HL-60/S4 treated with retinoic acid at 250 ng/mL for 4 days and 3 days (cell line): ENCODE results near the gene DAB1.

ENCODE experiments used
- in situ Hi-C: fragments of 300-500 bp; cut with MboI; formaldehyde crosslinking; loops from 2 replicates; pipeline ENCODE4 v1.7.0; 2022; ENCODE audit warnings: low sequenced_read_pairs

Gene DAB1

DNA sequence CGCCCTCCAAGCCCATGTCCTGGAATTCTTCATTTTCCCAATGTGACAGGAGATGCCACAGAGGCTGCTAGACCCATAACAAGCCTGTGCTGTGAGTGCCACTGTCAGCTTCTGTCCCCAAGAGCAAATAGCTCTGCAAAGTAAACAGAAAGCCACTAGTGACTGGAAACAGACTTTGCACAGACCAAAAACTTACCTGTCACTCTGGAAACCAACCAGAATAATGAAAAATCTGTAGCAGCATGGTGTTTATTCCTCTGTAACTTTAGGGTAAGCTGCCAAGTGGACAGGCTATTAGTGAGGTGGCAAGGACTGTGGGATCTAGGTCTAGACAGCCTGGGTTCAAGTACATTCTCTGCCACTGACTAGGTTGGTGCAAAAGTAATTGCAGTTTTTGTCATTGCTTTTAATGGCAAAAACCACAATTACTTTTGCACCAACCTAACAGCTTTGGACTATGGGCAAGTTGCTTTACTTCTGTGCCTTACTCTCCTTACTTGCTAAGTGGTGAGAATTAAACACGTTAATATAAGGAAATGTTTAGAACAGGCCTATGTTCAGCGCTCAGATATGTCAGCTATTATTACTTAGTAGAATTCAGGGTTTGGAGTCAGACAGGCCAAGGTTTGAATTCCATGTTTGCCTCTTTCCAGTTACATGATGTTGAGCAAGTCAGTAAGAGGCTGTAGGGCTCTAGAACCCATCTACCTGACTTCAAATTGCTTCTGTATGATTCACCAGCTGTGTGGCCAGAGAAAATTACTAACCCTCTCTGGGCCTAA is 457.8 kb downstream of the DAB1 start, which contains the start of gene C8B:
C8B (minus strand) TSS at position 100 of the 782 bp plus-strand sequence; CDS start at position 33, 67 bp downstream.
- in situ Hi-C loops = no loop called here

DNA sequence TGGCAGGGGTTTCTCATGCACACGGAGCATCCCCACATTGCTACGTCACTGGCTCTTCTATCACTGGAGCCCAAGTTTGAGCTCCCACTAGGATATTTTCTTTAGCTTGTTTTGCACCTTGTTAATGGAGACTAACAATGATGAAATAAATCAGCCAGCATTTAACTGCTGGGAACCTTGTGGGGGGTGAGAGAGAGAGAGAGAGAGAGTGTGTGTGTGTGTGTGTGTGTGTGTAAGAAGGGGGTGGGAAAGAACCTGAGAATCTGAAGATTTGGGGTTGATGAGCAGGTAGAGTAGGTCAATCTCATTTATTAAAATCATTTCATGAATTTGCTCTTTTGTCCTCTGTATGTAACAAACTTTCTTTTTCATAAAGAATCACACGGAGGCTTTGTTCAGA is 458.7 kb downstream of the DAB1 start:
- in situ Hi-C loops = no loop called here

DNA sequence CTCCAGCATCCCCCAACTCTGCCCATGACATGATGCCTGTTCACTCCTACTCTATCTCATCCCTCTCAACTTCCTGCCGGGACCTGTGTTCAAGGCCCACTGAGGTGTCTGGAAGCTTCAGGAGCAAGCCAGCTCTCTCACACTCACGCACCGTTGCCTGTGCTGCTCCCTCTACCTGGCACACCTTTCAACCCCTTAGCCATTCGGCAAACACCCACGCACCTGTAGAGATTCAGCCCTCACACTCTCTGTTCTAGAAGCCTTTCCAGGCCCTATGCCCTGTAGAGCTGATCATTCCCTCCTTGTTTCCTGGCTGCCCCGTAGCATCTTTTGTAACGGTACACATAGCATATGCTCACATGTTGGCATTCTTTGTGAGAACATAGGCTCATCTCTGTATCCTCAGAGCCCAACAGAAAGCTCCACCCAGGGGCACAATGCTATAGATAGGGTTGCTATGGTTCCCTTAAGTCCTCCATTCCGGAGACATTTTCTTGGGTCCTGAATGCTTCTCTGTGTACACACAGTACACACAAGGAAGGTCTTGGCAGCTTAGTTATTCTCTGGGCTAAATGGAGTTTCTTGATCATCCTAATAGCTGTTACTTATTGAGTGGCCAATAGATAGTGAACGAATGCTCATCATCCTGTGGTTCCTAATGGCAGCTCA is 459.4 kb downstream of the DAB1 start:
- in situ Hi-C loops = no loop called here

DNA sequence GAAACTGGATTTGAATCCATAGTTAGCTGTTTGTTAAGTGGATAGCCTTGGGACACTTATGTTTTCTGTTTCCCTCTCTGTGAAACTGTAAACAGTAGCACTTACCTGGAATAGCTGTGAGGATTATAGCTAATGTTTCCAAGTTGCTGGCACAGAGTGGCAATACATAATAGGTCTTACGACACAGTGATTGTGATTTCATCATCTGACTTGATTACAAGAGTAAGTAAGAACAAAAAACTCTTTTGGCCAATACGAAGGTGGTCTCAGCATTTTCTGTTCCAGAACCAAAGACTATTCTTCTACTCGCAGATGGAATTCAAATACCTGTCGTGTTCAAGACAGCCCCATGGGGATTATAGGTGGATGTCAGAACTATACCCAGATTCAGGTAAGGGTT is 460.2 kb downstream of the DAB1 start:
- in situ Hi-C loops = no loop called here

DNA sequence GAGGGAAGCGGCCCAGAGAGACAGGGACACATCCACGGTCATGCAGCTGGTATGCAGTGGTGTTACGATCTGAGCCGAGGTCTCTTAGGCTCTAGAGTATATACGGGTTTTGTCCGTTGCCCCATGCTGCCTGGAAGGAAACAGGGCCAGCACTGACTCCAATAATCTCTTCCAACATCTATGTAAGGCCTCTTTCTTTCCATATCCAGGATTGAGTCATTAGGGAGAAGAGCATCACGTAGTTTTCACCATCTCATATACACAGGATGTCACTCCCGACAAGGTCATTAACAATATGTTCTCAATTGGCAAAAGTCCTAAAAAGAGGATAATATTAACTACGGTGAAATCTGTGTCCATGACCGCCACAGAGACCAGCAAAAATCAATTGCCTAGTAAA is 462.4 kb downstream of the DAB1 start:
- in situ Hi-C loops = no loop called here

DNA sequence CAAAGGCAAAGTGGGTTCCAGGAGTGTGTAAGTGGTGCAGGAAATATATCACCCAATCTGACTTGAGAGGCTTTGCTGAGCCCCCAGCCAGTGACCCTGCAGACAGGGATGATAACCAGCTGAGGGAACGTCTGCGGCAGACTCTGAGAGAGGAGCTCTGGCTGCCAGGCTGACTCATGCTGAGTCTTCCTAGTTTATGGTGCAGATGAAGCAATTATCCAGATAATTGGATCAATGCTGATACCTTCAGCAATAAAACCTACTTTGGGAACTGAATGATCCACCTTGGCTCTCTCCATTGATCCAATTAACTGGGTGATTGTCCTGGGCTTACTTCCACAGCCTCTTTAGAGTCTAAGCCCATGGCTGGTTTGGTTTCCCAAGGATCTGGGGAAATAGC is 465.3 kb downstream of the DAB1 start:
- in situ Hi-C loops = no loop called here

DNA sequence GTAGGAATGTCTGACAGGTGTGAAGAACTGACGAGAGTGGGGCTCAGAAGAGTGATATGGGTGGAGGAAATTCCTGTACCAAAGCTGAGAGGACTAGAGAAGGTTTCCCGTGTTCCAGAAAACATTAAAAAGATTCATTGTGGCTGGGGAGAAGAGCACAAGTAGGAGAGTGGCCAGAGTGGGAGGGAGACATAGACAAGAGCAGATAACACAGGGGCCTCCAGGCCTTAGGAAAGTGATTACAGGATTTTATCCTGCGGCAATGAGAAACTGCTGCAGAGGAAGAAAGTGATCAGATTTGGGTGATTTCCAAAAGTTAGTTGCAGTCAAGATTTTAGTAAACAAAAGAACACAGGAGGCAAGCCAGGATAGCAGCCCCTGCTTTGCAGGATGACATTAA is 465.9 kb downstream of the DAB1 start:
- in situ Hi-C loops = no loop called here

DNA sequence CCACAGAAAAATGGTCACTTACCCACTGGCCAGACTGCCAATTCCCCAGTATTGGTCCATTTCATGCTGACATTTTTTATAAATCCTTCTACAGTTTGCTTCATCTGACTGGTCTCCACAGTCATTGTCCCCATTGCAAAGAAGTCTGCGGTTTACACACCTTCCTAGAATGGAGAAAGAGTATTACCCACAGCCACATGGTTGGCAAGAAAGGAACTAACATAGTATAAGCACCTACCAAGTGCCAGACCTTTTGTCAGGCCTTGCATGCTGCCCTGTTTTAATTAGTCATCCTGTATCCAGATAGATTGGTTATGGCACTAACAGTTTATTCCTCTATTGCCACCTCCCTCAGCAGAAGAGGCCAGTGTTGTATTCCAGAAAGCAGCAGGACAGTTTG is 469.2 kb downstream of the DAB1 start:
- in situ Hi-C loops = no loop called here

DNA sequence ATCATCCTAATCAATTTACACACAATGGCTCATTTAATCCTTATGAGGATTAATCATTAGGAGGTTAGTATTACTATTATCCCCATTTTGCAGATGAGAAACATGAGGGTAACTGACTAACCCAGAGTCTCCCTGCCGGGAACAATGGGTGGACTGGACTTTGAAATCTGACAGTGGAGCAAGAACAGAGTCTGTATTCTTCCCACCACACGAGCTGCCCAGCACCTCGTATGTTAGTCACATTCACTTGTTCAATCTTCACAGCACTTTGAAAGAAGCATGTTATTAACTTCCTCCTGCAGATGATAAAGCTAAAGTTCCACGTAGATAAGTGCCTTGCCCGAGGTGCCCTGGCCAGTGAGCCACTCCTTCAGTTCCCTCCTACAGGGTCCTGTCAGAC is 470.5 kb downstream of the DAB1 start:
- in situ Hi-C loops = no loop called here

DNA sequence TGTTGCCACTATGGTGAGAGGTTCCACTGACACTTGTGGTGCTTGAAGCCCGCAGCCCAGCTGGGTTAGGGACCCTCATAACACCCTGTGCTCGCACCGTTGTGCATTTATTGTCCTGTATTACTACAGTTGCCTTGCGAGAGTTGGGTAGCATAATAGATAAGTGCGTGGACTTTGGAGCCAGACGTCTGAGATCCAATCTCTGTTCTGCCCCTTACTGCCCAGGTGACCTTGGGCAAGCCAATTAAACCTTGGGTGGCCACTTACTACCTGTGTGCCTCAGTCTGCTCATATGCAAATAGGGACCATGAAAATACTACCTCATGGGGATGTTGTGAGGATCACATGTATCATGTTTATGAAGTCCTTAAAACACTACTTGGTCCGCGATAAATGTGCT is 471.4 kb downstream of the DAB1 start:
- in situ Hi-C loops = no loop called here

DNA sequence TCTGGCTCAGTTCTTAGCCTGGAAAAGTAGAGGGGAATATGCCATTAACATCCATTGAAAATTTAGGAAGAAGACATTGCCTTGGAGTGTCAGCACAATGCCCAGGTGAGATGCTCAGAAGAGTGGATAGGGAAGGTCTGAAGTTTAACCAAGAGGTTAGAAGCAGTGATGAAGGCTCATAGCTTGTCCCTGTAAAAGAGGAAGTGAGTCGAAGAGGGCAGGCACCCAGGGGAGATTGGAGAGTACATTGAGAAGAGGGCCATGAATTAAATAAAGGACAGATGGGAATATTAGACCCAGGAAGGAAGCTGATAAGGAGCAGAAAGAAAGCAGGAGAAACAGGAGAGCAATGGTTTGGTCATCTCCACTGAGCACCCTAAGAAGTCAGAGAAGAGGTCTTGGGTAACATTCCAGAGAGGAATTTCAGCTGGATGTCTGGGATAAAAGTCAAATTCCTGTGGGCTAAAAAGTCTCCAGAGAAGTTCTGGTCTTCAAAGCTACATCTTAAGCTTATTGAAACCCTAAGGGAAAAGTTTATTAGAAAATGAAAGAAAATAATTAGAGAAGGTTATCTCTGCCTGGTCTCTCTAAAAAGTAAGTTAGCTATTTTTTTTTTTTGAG is 475.3 kb downstream of the DAB1 start:
- in situ Hi-C loops = no loop called here
